Prostate gland (tissue), 2 donors: ENCODE data around the gene NFATC1. TPM values are rescaled to one million over a fixed set of nuclear protein-coding genes. Genes with fewer than 3 reads are reported as not detected.
A peak's percentile ranks its signal among the peaks of the same experiment; 100 is the strongest.

Experiments used
- DNase-seq: peaks from one replicate; pipeline ENCODE4 v3.0.0-alpha.2; 2019; ENCODE audit warnings: low spot score
- H3K27ac ChIP-seq, 2 donors: fragments of 200-600 bp; sonication (generic); 2 replicates each; pipeline ENCODE4 v1.5.1; 2017 to 2019
- H3K27me3 ChIP-seq: fragments of 200-600 bp; sonication (generic); replicated peaks from 2 replicates; pipeline ENCODE4 v1.5.1; 2019; ENCODE audit not compliant: insufficient read depth
- H3K36me3 ChIP-seq, 2 donors: fragments of 200-600 bp; sonication (generic); 1 replicate in 1 of 2; 2 replicates in 1 of 2; pipeline versions ENCODE4 v1.5.1 to v1.8.1; 2017 to 2019
- H3K4me1 ChIP-seq: fragments of 200-600 bp; sonication (generic); replicated peaks from 2 replicates; pipeline ENCODE4 v1.5.1; 2019
- H3K4me3 ChIP-seq, 2 donors: fragments of 200-600 bp; sonication (generic); 2 replicates each; pipeline ENCODE4 v1.5.1; 2017 to 2019
- H3K9me3 ChIP-seq: fragments of 200-600 bp; sonication (generic); 2 replicates; pipeline ENCODE4 v1.5.1; 2017
- POLR2A ChIP-seq: fragments of 450-650 bp; IDR thresholded peaks from one replicate; pipeline ENCODE4 v1.6.1; 2016; ENCODE audit warnings: antibody characterized with exemption, mild to moderate bottlenecking
- POLR2AphosphoS5 ChIP-seq: sonication (generic); formaldehyde crosslinking; IDR thresholded peaks from one replicate; pipeline ENCODE4 v1.6.1; 2017; ENCODE audit warnings: antibody characterized with exemption
- WGBS: methylation state at CpG from one replicate; pipeline ENCODE4 v1.1.5; 2018; 5-methylcytosine and 5-hydroxymethylcytosine counted together
- intact Hi-C: fragments of 100-400 bp; cut with DNase I; formaldehyde crosslinking; loops from one replicate; pipeline ENCODE4 v1.14.2; 2022
- total RNA-seq, 2 donors: library from RNA; depleted of rRNA; stranded (reverse); fragments of >200 nt; gene quantifications; one replicate each; pipeline ENCODE4 v1.1.0, GENCODE V29; 2016
- TF ChIP-seq, protein P1 (sequence below), 4 experiments: fragments of 200-600 bp in 2 of 4; fragments of 450-650 bp in 2 of 4; sonication (generic) in 2 of 4; IDR thresholded peaks; 1 replicate in 3 of 4; 2 replicates in 1 of 4; pipeline ENCODE4 v1.5.1; 2016 to 2019; ENCODE audit warnings: antibody characterized with exemption in 4 of 4, mild to moderate bottlenecking in 2 of 4, moderate library complexity in 2 of 4

Gene NFATC1
- total RNA-seq, 2 donors from 2014 or later = 16.8 to 24.6 TPM

DNA sequence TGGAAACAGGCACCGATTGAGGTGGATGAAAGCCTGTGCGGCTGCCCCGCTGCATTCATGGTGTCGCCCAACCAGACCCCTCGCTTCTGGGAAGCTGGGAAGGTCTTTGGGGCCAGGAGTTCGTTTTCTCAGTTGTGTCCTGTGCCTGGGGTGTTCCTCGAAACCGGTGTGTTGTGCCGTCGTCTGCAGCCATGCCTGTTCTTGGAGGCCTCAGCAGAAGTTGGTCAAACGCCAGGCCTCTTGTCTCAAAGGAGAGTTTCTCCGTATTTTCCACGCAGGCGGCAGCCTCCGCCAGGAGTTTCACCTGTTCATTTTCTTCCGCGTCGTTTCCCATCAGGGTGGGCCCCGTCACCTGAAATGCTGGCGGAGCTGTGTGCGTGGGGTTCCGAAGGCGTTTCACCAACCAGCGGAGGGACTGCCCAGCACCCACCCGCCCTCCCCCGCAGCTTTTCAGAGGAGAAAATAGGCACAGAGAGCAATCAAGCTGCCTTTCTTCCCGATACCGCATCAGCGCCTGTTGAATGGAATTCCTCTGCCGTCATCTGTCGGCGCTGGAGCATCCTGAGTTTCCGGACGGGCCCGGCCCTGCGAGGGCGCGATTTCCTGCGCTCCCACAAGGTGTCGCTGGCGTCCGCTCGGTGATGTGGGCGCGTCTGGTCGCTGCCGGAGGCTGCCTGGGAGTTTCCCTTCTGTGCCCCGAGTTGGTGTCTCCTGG is 17.0 kb upstream of the NFATC1 start:
- WGBS = 46% methylated on average over 45 of the region's 48 CpGs

DNA sequence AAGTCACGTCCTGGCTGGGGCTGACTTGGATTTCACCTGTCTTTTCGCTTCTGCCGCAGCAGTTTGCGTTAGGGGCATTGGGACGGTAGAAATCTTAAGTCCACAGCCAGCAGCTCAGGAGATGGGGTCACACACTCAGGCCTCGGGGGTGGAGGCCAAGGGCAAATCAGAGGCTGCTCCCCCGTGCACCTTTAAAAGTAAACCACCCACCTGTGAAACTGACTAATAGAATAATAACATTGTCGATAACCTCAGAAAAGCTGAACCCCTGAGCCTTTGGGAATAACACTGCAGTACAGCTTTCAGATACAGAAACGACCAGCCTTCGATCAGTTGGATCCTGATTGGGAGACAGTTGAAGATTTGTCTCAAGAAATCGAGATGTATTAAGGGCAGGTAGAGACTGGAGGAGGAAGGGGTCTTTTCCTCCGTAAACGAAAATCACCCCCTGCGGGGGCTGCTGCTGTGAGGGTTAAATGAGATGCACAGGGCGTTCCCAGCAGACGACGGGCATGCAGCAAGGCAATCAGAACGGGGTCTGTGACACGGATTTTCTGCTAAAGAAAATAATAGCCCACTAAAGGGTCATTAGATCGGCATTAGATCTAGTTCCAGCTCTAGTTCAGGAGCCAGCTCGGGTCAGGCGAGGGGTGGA is 16.4 kb upstream of the NFATC1 start:
- no peak overlapping the region for H3K27ac ChIP-seq

More for the DNA sequence above, 17.0 kb upstream of the NFATC1 start:
- TF ChIP-seq POLR2A (no peak), POLR2AphosphoS5 (peak; percentile 51)
- TF ChIP-seq, protein P1, sequence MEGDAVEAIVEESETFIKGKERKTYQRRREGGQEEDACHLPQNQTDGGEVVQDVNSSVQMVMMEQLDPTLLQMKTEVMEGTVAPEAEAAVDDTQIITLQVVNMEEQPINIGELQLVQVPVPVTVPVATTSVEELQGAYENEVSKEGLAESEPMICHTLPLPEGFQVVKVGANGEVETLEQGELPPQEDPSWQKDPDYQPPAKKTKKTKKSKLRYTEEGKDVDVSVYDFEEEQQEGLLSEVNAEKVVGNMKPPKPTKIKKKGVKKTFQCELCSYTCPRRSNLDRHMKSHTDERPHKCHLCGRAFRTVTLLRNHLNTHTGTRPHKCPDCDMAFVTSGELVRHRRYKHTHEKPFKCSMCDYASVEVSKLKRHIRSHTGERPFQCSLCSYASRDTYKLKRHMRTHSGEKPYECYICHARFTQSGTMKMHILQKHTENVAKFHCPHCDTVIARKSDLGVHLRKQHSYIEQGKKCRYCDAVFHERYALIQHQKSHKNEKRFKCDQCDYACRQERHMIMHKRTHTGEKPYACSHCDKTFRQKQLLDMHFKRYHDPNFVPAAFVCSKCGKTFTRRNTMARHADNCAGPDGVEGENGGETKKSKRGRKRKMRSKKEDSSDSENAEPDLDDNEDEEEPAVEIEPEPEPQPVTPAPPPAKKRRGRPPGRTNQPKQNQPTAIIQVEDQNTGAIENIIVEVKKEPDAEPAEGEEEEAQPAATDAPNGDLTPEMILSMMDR (IDR thresholded peaks at IDR 0.05) = peak; percentile 85 to 97 (median 95)
- intact Hi-C loops = loop anchor here (2.0 kb wide), 2 partner anchors 150 to 266 kb away; no protein-coding TSS in a partner anchor
- Histone ChIP-seq H3K9me3 (no peaks in the 10 kb centered on the region), H3K4me1 (no peaks in the 10 kb centered on the region), H3K36me3 (no peaks in the 10 kb centered on the region), H3K4me3 (no peak overlapping the region), H3K27me3 (no peaks in the 10 kb centered on the region), H3K27ac (no peak overlapping the region)
- DNase-seq = peak; percentile 74

DNA sequence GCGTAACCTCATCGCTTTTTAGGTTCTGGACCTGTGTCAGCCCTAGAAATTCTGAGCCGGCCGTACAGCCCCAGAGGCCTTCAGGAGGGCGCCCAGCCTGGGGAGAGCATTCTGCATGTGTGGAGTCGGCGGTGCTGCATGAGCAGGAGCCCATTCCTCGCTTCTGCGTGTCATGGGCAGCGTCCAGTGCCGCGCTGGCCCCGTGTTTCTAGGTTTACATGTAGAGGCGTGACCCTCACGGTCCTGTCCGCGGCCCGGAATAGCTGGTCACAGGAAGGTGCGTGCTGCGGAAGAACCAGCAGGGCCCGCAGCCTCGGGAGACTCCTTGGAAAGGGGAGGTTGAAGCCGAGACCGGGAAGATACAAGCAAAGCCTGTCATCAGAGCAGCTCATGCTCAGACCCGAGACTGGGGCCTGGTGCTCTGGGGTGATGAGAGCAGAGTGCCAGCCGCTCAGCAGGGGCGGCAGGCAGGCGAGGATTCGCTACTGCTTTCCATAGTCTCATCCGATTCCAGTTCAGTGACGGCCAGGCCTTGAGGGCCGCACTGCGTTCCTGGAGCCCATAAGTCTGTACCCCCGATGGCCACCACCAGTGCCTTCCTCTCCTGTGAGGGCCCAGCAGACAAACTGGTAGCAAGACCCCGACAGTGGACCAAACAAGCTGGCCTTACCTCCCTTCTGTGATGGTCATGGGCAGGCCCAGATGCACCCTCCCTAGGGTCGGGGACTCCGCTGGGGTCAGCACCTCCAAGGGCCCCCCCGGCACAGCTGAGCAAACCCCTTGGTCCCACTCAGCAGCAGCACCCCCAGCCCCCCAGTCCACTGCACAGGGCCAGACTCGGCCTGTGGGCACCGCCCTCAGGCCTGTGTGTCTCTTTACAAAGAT is 15.6 kb upstream of the NFATC1 start:
- no peak for DNase-seq
- intact Hi-C loops = loop anchor here (2.0 kb wide), 2 partner anchors 149 to 265 kb away; no protein-coding TSS in a partner anchor
- Histone ChIP-seq H3K4me3 (no peak overlapping the region), H3K36me3 (no peaks in the 10 kb centered on the region), H3K27me3 (no peaks in the 10 kb centered on the region), H3K27ac (no peak overlapping the region), H3K9me3 (no peaks in the 10 kb centered on the region), H3K4me1 (no peaks in the 10 kb centered on the region)
- WGBS = 91% methylated on average over 40 of the region's 40 CpGs
- TF ChIP-seq, protein P1 (IDR thresholded peaks at IDR 0.05) = no peak
- TF ChIP-seq POLR2A (no peak), POLR2AphosphoS5 (no peak)

More for the DNA sequence above, 16.4 kb upstream of the NFATC1 start:
- no peak for DNase-seq
- intact Hi-C loops = loop anchor here (2.0 kb wide), 2 partner anchors 149 to 265 kb away; no protein-coding TSS in a partner anchor
- TF ChIP-seq, protein P1 (IDR thresholded peaks at IDR 0.05) = no peak
- no peak for TF ChIP-seq POLR2A
- no peaks in the 10 kb centered on the region for H3K27me3 ChIP-seq
- no peaks in the 10 kb centered on the region for H3K4me1 ChIP-seq
- H3K4me3 ChIP-seq = no peak overlapping the region
- H3K9me3 ChIP-seq = no peaks in the 10 kb centered on the region
- H3K36me3 ChIP-seq = no peaks in the 10 kb centered on the region
- 69% methylated on average over 22 of the region's 22 CpGs for WGBS

- intact Hi-C loops = no loop called here
- Histone ChIP-seq H3K27me3 (no peaks in the 10 kb centered on the region), H3K9me3 (no peaks in the 10 kb centered on the region), H3K27ac (no peak overlapping the region), H3K4me1 (no peaks in the 10 kb centered on the region), H3K36me3 (no peaks in the 10 kb centered on the region), H3K4me3 (no peak overlapping the region)
- DNase-seq = peak; percentile 52
- WGBS = 58% methylated on average over 30 of the region's 30 CpGs
- TF ChIP-seq, protein P1 (IDR thresholded peaks at IDR 0.05) = peak; percentile 66 to 88 (median 83)
- TF ChIP-seq POLR2A (no peak), POLR2AphosphoS5 (no peak)
Measured at GRCh38 chr18:79380816-79381806, 14.6 kb upstream of the NFATC1 start.
